ENCODE measurements around the gene PRKCD.

GRCh38 chr3:53226841-53227407 is 65.9 kb downstream of the PRKCD start:
- TF ChIP-seq CTCF (IDR thresholded peaks at IDR 0.05), result no peak
- TF ChIP-seq POLR2A (IDR thresholded peaks at IDR 0.05), result no peak
- TF ChIP-seq POLR2AphosphoS5 (IDR thresholded peaks at IDR 0.05), result no peak

Data from upper lobe of left lung (tissue), 4 donors.